ENCODE results near the gene GGCX.

The GGCX gene

GRCh38 chr2:85524336-85524908 is 36.9 kb downstream of the GGCX start:
- H3K27ac Mint-ChIP-seq = peak overlapping the region in 1 of 2 donors; percentile 59
- H3K4me3 Mint-ChIP-seq = no peak overlapping the region
- no peak for DNase-seq
- H3K27me3 Mint-ChIP-seq = peaks cover 27 to 31% of the 10 kb centered on the region in 2 donors
- no peaks in the 10 kb centered on the region for H3K9me3 Mint-ChIP-seq
- no peaks in the 10 kb centered on the region for H3K36me3 Mint-ChIP-seq (ENCODE audit: insufficient read depth)
- H3K4me1 Mint-ChIP-seq (ENCODE audit: low read depth in 2 of 2) = no peaks in the 10 kb centered on the region
- no peak for ATAC-seq (replicated peaks)

GRCh38 chr2:85523903-85524335 is 37.4 kb downstream of the GGCX start:
- Mint-ChIP-seq H3K9me3 (no peaks in the 10 kb centered on the region), H3K27ac (peak overlapping the region in 1 of 2 donors; percentile 59), H3K4me3 (no peak overlapping the region), H3K36me3 (ENCODE audit: insufficient read depth) (no peaks in the 10 kb centered on the region), H3K27me3 (peaks cover 23 to 26% of the 10 kb centered on the region in 2 donors), H3K4me1 (ENCODE audit: low read depth in 2 of 2) (no peaks in the 10 kb centered on the region)
- DNase-seq (no peak), ATAC-seq (replicated peaks) (no peak)

DNA sequence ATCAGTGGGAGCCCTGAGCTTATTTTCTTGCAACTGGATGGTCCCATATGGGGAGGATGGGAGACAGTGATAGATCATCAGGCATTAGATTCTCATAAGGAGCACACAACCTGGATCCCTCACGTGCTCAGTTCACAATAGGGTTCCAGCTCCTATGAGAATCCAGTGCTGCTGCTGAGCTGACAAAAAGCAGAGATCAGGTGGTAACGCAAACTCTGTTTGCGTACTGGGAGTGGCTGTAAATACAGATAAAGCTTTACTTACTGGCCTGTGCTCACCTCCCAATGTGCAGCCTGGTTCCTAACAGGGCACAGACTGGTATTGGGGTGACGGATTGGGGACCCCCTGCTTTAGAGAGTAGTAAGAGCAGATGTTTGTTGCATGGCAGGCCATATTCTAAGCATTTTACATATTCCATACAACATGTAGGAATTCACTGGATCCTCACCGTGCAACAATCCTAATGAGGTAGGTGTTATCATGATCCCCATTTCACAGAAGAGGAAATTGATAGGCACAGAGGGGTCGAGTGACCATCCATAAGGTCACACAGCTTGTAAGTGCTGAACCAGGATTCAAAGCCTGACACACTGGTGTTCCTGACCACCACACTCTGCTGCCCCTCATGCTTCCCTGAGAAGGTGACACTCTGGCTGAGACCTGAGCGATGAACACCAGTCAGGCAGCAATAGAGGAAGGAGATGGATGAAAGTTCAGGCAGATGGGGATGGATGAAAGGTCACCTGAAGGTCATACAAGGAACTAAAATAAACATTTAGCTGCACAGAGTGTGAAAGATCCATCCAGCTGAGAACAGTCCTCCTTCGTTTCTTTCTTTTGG is 38.0 kb downstream of the GGCX start:
- Mint-ChIP-seq H3K4me1 (ENCODE audit: low read depth in 2 of 2) (no peaks in the 10 kb centered on the region), H3K27ac (no peak overlapping the region), H3K27me3 (peaks cover 20 to 21% of the 10 kb centered on the region in 2 donors), H3K4me3 (no peak overlapping the region), H3K9me3 (no peaks in the 10 kb centered on the region), H3K36me3 (ENCODE audit: insufficient read depth) (no peaks in the 10 kb centered on the region)
- DNase-seq = no peak
- no peak for ATAC-seq (replicated peaks)

GRCh38 chr2:85522090-85522647 is 39.1 kb downstream of the GGCX start:
- Mint-ChIP-seq H3K27me3 (peaks cover 9 to 10% of the 10 kb centered on the region in 2 donors), H3K36me3 (ENCODE audit: insufficient read depth) (no peaks in the 10 kb centered on the region), H3K4me1 (ENCODE audit: low read depth in 2 of 2) (no peaks in the 10 kb centered on the region), H3K9me3 (no peaks in the 10 kb centered on the region), H3K27ac (no peak overlapping the region), H3K4me3 (no peak overlapping the region)
- DNase-seq = no peak
- ATAC-seq (replicated peaks) = no peak

DNA sequence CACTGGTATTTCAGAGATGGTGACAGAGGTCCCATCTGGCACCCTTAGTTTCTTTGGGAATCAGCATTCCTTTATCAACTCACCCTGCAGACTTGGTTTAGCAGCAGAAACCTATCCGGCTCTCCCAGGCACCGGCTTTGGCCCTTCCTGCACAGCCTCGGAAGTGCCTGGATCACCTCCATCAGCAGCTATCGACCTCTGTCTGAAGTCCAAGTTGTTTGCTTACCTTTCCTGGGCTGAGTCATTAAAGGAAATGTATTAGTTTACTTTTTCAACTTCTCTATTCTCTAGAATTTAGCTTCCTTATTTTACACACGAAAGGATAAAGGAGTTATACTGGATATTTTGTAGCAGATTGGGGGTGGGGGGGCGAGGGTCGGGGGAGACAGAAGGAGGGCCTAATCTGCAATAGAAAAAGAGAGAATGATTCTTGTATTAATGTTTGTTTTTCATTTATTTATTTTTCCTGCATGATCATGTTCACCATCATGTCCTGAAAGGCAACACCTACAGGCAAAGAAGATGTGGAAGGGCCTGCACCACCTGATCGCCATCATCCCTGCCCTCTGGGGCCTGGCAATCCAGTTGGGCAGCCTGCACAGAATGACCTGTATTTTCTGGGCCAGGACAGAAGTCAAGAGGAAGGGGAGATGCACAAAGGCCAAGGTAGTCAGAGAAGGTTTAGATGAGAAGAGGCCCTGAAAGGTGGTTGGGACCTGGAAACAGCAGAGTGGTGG is 44.5 kb downstream of the GGCX start:
- Mint-ChIP-seq H3K27ac (no peak overlapping the region), H3K4me1 (ENCODE audit: low read depth in 2 of 2) (no peaks in the 10 kb centered on the region), H3K27me3 (no peaks in the 10 kb centered on the region), H3K4me3 (no peak overlapping the region), H3K9me3 (no peaks in the 10 kb centered on the region), H3K36me3 (ENCODE audit: insufficient read depth) (no peaks in the 10 kb centered on the region)
- ATAC-seq (replicated peaks) (no peak), DNase-seq (no peak)

DNA sequence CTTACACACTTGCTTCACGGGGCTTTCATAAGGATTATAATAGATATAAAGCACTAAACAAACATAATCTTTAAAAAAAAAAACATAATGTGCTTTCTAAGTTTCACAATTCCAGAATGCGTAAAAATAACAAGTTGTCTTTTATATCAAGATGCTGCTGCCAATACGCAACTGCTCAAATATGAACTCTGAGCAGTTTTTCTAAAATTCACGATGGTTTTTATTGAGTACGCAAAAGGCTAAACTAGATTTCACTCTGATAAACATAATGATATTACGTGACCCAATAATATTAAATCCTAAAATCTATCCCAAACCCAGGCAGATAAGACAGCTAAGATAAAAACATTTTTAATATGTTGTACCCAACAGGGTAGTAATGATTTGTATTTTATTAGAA is 47.0 kb downstream of the GGCX start:
- no peak for DNase-seq
- Mint-ChIP-seq H3K4me1 (ENCODE audit: low read depth in 2 of 2) (no peaks in the 10 kb centered on the region), H3K4me3 (no peak overlapping the region), H3K27ac (no peak overlapping the region), H3K27me3 (no peaks in the 10 kb centered on the region), H3K9me3 (no peaks in the 10 kb centered on the region), H3K36me3 (ENCODE audit: insufficient read depth) (no peaks in the 10 kb centered on the region)
- no peak for ATAC-seq (replicated peaks)

- H3K36me3 Mint-ChIP-seq (ENCODE audit: insufficient read depth) = no peaks in the 10 kb centered on the region
- no peaks in the 10 kb centered on the region for H3K9me3 Mint-ChIP-seq
- ATAC-seq (replicated peaks) (no peak), DNase-seq (no peak)
- peaks cover 5 to 9% of the 10 kb centered on the region in 2 donors for H3K27me3 Mint-ChIP-seq
- H3K4me3 Mint-ChIP-seq = no peak overlapping the region
- no peak overlapping the region for H3K27ac Mint-ChIP-seq
- no peaks in the 10 kb centered on the region for H3K4me1 Mint-ChIP-seq (ENCODE audit: low read depth in 2 of 2)
Measured at GRCh38 chr2:85511008-85511811, 50.1 kb downstream of the GGCX start.

DNA sequence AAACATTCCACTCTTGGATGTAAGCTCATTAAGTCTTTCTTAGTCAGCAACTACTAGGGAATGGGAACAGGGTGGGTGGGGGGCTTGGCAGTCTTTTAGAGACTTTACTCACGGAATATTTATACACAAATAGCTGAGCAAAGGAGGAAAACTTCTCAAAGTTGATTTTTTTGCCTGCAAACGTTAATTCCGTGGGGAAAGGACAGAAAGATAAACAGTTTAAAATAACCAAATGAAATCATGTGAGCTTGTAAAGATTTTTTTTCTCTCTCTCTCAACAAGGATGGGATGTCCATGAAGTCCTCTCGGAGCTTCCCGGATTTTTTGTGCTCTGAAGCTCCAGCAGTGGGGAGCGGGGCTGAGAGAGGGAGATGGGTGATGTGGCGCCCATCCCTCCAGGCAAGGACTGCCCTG is 54.5 kb downstream of the GGCX start:
- H3K4me1 Mint-ChIP-seq (ENCODE audit: low read depth in 2 of 2) = no peaks in the 10 kb centered on the region
- H3K27me3 Mint-ChIP-seq = peaks cover 5 to 9% of the 10 kb centered on the region in 2 donors
- H3K9me3 Mint-ChIP-seq = no peaks in the 10 kb centered on the region
- no peak overlapping the region for H3K4me3 Mint-ChIP-seq
- ATAC-seq (replicated peaks) = no peak
- H3K27ac Mint-ChIP-seq = no peak overlapping the region
- no peaks in the 10 kb centered on the region for H3K36me3 Mint-ChIP-seq (ENCODE audit: insufficient read depth)
- no peak for DNase-seq

DNA sequence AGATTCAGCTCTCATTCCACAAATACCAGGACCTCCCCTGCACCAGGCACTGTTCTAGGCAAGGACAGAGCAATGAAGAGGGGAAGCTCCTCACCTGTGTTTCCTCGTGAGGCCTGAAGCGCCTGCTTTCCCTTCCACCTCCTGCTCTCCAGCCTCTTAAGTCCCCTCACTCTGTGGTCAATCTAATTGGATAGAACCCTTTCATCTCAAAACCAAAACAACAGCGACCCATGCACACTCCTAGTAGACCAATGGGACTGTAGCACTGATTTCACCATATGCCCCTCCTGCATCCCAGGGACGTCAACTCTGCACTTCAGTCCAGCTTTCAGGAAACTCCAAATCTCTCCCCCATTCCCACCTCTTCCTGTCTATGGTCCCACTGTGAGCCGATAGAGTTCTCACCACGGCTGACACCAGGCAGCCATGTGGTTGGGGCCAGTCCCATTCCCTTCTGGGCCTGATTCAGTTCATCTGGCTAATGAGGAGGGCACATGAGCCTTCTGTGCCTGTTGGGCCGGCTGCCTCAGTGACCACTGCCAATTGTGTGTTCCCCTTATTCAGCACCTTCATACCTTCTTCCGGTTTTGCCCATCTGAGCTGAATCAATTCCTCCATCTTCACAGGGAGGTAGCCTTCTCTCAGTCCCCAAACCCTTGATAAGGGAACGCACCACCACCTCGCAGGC is 55.6 kb downstream of the GGCX start:
- Mint-ChIP-seq H3K4me3 (no peak overlapping the region), H3K9me3 (no peaks in the 10 kb centered on the region), H3K27me3 (peaks cover 5 to 15% of the 10 kb centered on the region in 2 donors), H3K36me3 (ENCODE audit: insufficient read depth) (no peaks in the 10 kb centered on the region), H3K4me1 (ENCODE audit: low read depth in 2 of 2) (no peaks in the 10 kb centered on the region), H3K27ac (no peak overlapping the region)
- ATAC-seq (replicated peaks) = no peak
- no peak for DNase-seq

DNA sequence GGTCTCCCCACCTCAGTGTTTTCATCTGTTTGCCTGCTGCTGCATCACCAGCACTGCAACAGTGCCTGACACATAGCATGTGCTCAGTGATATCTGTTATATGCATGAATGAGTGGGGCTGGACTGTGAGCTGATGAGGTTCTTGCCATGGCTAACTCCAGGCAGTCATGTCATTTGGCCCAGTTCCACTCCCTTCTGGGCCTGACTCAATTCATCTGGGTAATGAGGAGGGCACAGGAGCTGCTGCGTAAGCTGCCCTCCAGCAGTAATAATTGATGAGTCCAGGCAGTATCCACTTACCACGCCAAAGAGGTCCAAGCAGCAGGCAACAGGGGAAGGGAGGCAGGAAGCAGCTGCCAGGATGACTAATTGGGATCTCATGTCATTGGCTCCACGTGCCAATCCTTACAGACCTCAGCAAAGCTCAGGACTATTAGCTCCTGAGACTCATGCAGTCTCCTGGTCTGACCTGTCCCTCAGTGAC is 56.5 kb downstream of the GGCX start:
- H3K36me3 Mint-ChIP-seq (ENCODE audit: insufficient read depth) = no peaks in the 10 kb centered on the region
- H3K27ac Mint-ChIP-seq = no peak overlapping the region

GRCh38 chr2:85503851-85504777 is 57.2 kb downstream of the GGCX start:
- Mint-ChIP-seq H3K36me3 (ENCODE audit: insufficient read depth) (no peaks in the 10 kb centered on the region), H3K27ac (no peak overlapping the region), H3K4me3 (no peak overlapping the region), H3K9me3 (no peaks in the 10 kb centered on the region), H3K27me3 (peaks cover 5 to 15% of the 10 kb centered on the region in 2 donors), H3K4me1 (ENCODE audit: low read depth in 2 of 2) (no peaks in the 10 kb centered on the region)
- no peak for DNase-seq
- no peak for ATAC-seq (replicated peaks)

More for the DNA sequence above, 56.5 kb downstream of the GGCX start:
- no peak for DNase-seq
- Mint-ChIP-seq H3K27me3 (peaks cover 5 to 15% of the 10 kb centered on the region in 2 donors), H3K9me3 (no peaks in the 10 kb centered on the region), H3K4me3 (no peak overlapping the region), H3K4me1 (ENCODE audit: low read depth in 2 of 2) (no peaks in the 10 kb centered on the region)
- ATAC-seq (replicated peaks) = no peak
